ENCODE data around the gene KCTD1.

Gene KCTD1

GRCh38 chr18:26531605-26532298 is 16.6 kb downstream of the KCTD1 start:
- DNase-seq (ENCODE audit: low read depth), result no peak
- no peak overlapping the region for H3K4me3 ChIP-seq (ENCODE audit: low read length)
- no peak for TF ChIP-seq CTCF (conservative IDR thresholded peaks at IDR 0.05; ENCODE audit: low read depth, low read length)

GRCh38 chr18:26526966-26527234 is 21.5 kb downstream of the KCTD1 start:
- TF ChIP-seq CTCF (conservative IDR thresholded peaks at IDR 0.05; ENCODE audit: low read depth, low read length), result no peak
- no peak for DNase-seq (ENCODE audit: low read depth)
- H3K4me3 ChIP-seq (ENCODE audit: low read length), result no peak overlapping the region

GRCh38 chr18:26526128-26526965 is 22.0 kb downstream of the KCTD1 start:
- DNase-seq (ENCODE audit: low read depth), result no peak
- TF ChIP-seq CTCF (conservative IDR thresholded peaks at IDR 0.05; ENCODE audit: low read depth, low read length), result no peak
- no peak overlapping the region for H3K4me3 ChIP-seq (ENCODE audit: low read length)

GRCh38 chr18:26524504-26525351 is 23.6 kb downstream of the KCTD1 start:
- H3K4me3 ChIP-seq (ENCODE audit: low read length), result no peak overlapping the region
- no peak for TF ChIP-seq CTCF (conservative IDR thresholded peaks at IDR 0.05; ENCODE audit: low read depth, low read length)
- no peak for DNase-seq (ENCODE audit: low read depth)

GRCh38 chr18:26524002-26524401 is 24.4 kb downstream of the KCTD1 start:
- TF ChIP-seq CTCF (conservative IDR thresholded peaks at IDR 0.05; ENCODE audit: low read depth, low read length), result no peak
- H3K4me3 ChIP-seq (ENCODE audit: low read length), result no peak overlapping the region
- no peak for DNase-seq (ENCODE audit: low read depth)

GRCh38 chr18:26521617-26522016 is 26.7 kb downstream of the KCTD1 start:
- H3K4me3 ChIP-seq (ENCODE audit: low read length), result no peak overlapping the region
- no peak for TF ChIP-seq CTCF (conservative IDR thresholded peaks at IDR 0.05; ENCODE audit: low read depth, low read length)
- no peak for DNase-seq (ENCODE audit: low read depth)
